Ovary (tissue), 9 donors: ENCODE measurements around the gene PRKG1. TPM values are rescaled to one million over a fixed set of nuclear protein-coding genes. Genes with fewer than 3 reads are reported as not detected.

ENCODE experiments used
- DNase-seq, 5 donors: peaks; one replicate each; pipeline ENCODE4 v3.0.0-alpha.2; 2019 to 2020
- H3K27ac ChIP-seq, 2 donors: fragments of 200-600 bp; one replicate each; pipeline versions ENCODE4 v1.5.1 to v1.8.0; 2019 to 2022
- H3K27me3 ChIP-seq: fragments of 200-600 bp; one replicate; pipeline ENCODE4 v1.8.0; 2022
- H3K36me3 ChIP-seq: fragments of 200-600 bp; sonication (generic); one replicate; pipeline ENCODE4 v1.5.1; 2019
- H3K4me1 ChIP-seq: one replicate; pipeline ENCODE4 v1.8.1; 2013; ENCODE audit warnings: mild to moderate bottlenecking, moderate library complexity; ENCODE audit not compliant: insufficient read depth
- H3K4me3 ChIP-seq: fragments of 200-600 bp; sonication (generic); one replicate; pipeline ENCODE4 v1.5.1; 2017
- H3K9me3 ChIP-seq, 2 donors: fragments of 200-600 bp in 1 of 2; sonication (generic) in 1 of 2; one replicate each; pipeline versions ENCODE4 v1.5.1 to v1.8.1; 2013 to 2019; ENCODE audit warnings: mild to moderate bottlenecking in 1 of 2, moderate library complexity in 1 of 2
- CTCF ChIP-seq, 3 donors: fragments of 450-650 bp in 2 of 3; fragments of 200-600 bp in 1 of 3; IDR thresholded peaks; one replicate each; pipeline versions ENCODE4 v1.5.1 to v1.8.0; 2016 to 2022; ENCODE audit warnings: antibody characterized with exemption in 3 of 3, mild to moderate bottlenecking in 1 of 3
- EP300 ChIP-seq: sonication (generic); formaldehyde crosslinking; IDR thresholded peaks from one replicate; pipeline ENCODE4 v1.6.1; 2017; ENCODE audit warnings: antibody characterized with exemption
- POLR2A ChIP-seq: fragments of 450-650 bp; IDR thresholded peaks from one replicate; pipeline ENCODE4 v1.6.1; 2017; ENCODE audit warnings: antibody characterized with exemption, mild to moderate bottlenecking, moderate library complexity
- WGBS, 3 donors: extraction: QIAGEN DNeasy Blood & Tissue Kit in 1 of 3; methylation state at CpG; one replicate each; pipeline versions ENCODE4 v1.1.5 to v1.1.7; 2013 to 2017; 5-methylcytosine and 5-hydroxymethylcytosine counted together
- intact Hi-C, 4 donors: fragments of 100-400 bp; cut with DNase I; formaldehyde crosslinking; loops; one replicate each; pipeline versions ENCODE4 v1.11.0 to v1.15.1; 2022 to 2023
- polyA plus RNA-seq, 2 donors: library from polyadenylated mRNA; stranded (reverse); fragments of 200-250 nt in 1 of 2; fragments of 350-450 nt in 1 of 2; fragmentation: Illumina TruSeq in 1 of 2; extraction: RNeasy Lipid Tissue Mini Kit (QIAGEN cat#74804) in 1 of 2; gene quantifications; one replicate each; pipeline ENCODE4 v1.2.3, GENCODE V29; 2013 to 2014
- total RNA-seq, 7 donors: library from RNA; depleted of rRNA in 2 of 7; stranded (reverse); fragments of >200 nt in 2 of 7; fragmentation: NEBNext Ultra II Directional in 3 of 7; extraction: Animal tissue kit (Norgen Biotek cat#: 25700) in 3 of 7; gene quantifications; one replicate each; pipeline versions ENCODE4 v1.1.0 to v1.2.4, GENCODE V29; 2016 to 2023
- donor health status: DM: no; HTN: no; CAD: no; lungs with moderate emphysema.
- donor health status: DM: no; HTN: no; CAD: no.
- donor health status: Bipolar disorder and iron deficiency.
- donor health status: DM: yes; HTN: yes; CAD: no.
- donor health status: DM: no; HTN: no; CAD: no.
- donor health status: DM: yes; HTN: yes; CAD: no.

Gene PRKG1
- total and polyA plus RNA-seq, 9 donors = 2.8 to 21.1 (median 15.7) TPM

DNA sequence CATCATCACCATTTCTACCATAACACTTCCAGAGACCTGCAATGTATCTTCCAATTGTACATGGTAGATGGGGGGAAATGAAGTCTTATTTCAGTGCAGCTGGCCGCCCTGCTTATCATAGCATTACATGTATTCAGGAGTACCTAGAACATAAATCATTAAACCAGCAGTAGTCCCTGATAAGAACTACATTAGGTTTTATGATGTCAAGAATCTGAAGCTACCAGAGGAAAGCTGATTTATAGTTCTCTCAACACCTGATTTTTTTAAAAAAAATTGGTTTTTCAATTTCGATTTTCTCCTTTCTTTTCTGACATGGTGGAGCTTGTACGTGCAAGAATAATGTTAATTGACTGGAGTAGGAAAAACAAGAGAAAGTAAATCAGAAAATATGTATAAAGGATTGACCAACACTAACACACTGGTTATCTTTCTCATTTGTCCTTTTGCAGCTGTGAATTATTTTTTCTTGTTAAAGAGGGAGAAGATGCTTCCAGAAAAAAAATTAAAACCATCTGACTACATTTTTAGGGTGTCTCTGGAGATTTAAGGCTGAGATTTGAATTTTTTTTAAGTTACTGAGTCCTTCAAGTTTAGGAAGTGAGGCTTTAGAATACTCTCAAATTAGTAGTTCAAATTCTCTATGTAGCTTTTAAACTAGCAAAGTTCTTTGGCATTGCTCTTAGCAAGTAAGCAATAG, 566.0 kb downstream of the PRKG1 start:
- H3K36me3 ChIP-seq = no peaks in the 10 kb centered on the region

GRCh38 chr10:51642581-51642980, 568.3 kb downstream of the PRKG1 start:
- H3K4me3 ChIP-seq = no peak overlapping the region
- H3K27me3 ChIP-seq = no peaks in the 10 kb centered on the region
- H3K9me3 ChIP-seq = no peaks in the 10 kb centered on the region
- no peak overlapping the region for H3K27ac ChIP-seq
- TF ChIP-seq CTCF (IDR thresholded peaks at IDR 0.05) (no peak), EP300 (no peak)
- intact Hi-C loops = no loop called here
- no peaks in the 10 kb centered on the region for H3K4me1 ChIP-seq
- DNase-seq = no peak
- H3K36me3 ChIP-seq = no peaks in the 10 kb centered on the region
- 41 to 69% (median 46%) methylated on average over 4 of the region's 4 CpGs for WGBS, 3 donors

More for the DNA sequence above, 566.0 kb downstream of the PRKG1 start:
- intact Hi-C loops = no loop called here
- no peaks in the 10 kb centered on the region for H3K4me1 ChIP-seq
- WGBS, 3 donors = 63 to 78% (median 68%) methylated on average over 3 of the region's 3 CpGs
- DNase-seq = no peak
- no peak overlapping the region for H3K27ac ChIP-seq
- no peak for TF ChIP-seq CTCF (IDR thresholded peaks at IDR 0.05)
- no peak for TF ChIP-seq POLR2A
- no peak for TF ChIP-seq EP300
- no peak overlapping the region for H3K4me3 ChIP-seq
- H3K9me3 ChIP-seq = no peaks in the 10 kb centered on the region
- no peaks in the 10 kb centered on the region for H3K27me3 ChIP-seq

DNA sequence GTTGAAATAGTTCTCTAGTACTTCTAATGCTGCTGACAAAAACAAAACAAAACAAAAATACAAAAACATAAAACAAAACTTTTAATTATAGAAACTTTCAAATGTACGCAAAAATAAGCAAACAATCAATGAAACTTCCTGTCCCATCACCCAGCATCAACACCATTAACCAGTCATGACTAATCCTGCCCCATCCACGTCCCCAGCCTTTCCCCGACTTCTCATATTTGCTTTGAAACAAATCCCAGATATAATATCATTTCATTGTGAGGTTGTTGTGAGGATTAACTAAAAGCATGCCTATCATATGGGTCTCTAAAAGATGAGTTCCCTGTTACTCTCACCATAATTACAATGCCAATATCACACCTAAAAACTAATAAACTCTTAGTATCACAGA, 569.4 kb downstream of the PRKG1 start:
- intact Hi-C loops = no loop called here
- no peaks in the 10 kb centered on the region for H3K36me3 ChIP-seq
- TF ChIP-seq POLR2A = no peak
- TF ChIP-seq EP300 = no peak
- no peak for TF ChIP-seq CTCF (IDR thresholded peaks at IDR 0.05)
- no peaks in the 10 kb centered on the region for H3K27me3 ChIP-seq
- no peak overlapping the region for H3K4me3 ChIP-seq
- no peak for DNase-seq
- H3K27ac ChIP-seq = no peak overlapping the region
- no peaks in the 10 kb centered on the region for H3K9me3 ChIP-seq
- WGBS, 3 donors = 54 to 76% (median 62%) methylated on average over 3 of the region's 3 CpGs
- no peaks in the 10 kb centered on the region for H3K4me1 ChIP-seq

DNA sequence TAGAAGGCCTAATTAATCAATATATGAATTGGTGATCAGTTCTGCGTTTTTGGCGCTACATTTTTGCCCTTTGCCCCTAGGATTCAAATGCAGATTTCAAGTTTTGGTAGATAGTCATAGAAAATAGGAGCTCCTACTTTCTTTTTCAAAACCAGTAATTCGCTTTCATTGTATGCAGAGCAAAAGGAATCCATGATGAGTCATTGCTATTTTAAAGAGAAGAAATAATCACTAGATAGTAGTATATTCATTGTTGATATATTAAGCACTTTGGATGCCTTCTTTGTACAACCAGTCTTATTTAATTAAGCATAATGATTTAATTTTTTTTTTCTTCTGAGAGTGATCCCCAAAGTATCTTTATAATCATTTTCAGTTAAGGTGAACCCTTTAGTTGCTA, 574.8 kb downstream of the PRKG1 start:
- Histone ChIP-seq H3K4me3 (no peak overlapping the region), H3K36me3 (no peaks in the 10 kb centered on the region), H3K4me1 (no peaks in the 10 kb centered on the region), H3K27me3 (no peaks in the 10 kb centered on the region), H3K27ac (no peak overlapping the region), H3K9me3 (no peaks in the 10 kb centered on the region)
- intact Hi-C loops = no loop called here
- TF ChIP-seq POLR2A (no peak), CTCF (IDR thresholded peaks at IDR 0.05) (no peak), EP300 (no peak)
- no peak for DNase-seq
- 96 to 97% (median 96%) methylated on average over 3 of the region's 3 CpGs for WGBS, 3 donors
